CD8-positive, alpha-beta memory T cell (primary cell): ENCODE results near the gene BCAP29. TPM values are rescaled to one million over a fixed set of nuclear protein-coding genes. Genes with fewer than 3 reads are reported as not detected.
"Not testable (repeated sequence)": the region's sequence is repeated elsewhere in the genome, so short reads cannot be mapped to it uniquely, and the experiment has no call there.

Experiments used
- CTCF ChIA-PET: fragments of 350-600 bp; sonication (Branson Sonifier 250); formaldehyde crosslinking; loops from one replicate; lab custom pipeline; 2021; ENCODE audit warnings: antibody characterized with exemption; lab: Charles Lee
- POLR2A ChIA-PET: fragments of 350-600 bp; sonication (Branson Sonifier 250); formaldehyde crosslinking; loops from one replicate; lab custom pipeline; 2021; ENCODE audit warnings: antibody characterized with exemption; lab: Charles Lee
- DNase-seq, 5 donors: peaks; one replicate each; pipeline versions ENCODE4 v3.0.0 to v3.0.0-alpha.2; 2020 to 2022; ENCODE audit warnings: mixed read lengths in 1 of 5
- H3K27ac ChIP-seq: one replicate; pipeline ENCODE4 v1.7.0; 2013; ENCODE audit warnings: low read depth, mild to moderate bottlenecking, low read length, moderate library complexity
- H3K27me3 ChIP-seq: 2 replicates; pipeline ENCODE4 v1.7.0; 2013; ENCODE audit warnings: low read length, mild to moderate bottlenecking; ENCODE audit not compliant: insufficient read depth, poor library complexity, severe bottlenecking
- H3K36me3 ChIP-seq: 2 replicates; pipeline ENCODE4 v1.7.0; 2013; ENCODE audit warnings: mild to moderate bottlenecking, low read length, moderate library complexity; ENCODE audit not compliant: insufficient read depth
- H3K4me1 ChIP-seq: 2 replicates; pipeline ENCODE4 v1.7.0; 2013; ENCODE audit warnings: mild to moderate bottlenecking, low read length, moderate library complexity; ENCODE audit not compliant: insufficient read depth
- H3K4me3 ChIP-seq: 2 replicates; pipeline ENCODE4 v1.7.0; 2013; ENCODE audit warnings: mild to moderate bottlenecking, low read length
- H3K9me3 ChIP-seq: 2 replicates; pipeline ENCODE4 v1.7.0; 2013; ENCODE audit warnings: mild to moderate bottlenecking, low read length
- H3K27ac Mint-ChIP-seq, 8 donors: one replicate each; pipeline ENCODE4 v1.8.0; 2020 to 2021; ENCODE audit warnings: mixed read lengths in 8 of 8, mild to moderate bottlenecking in 6 of 8, inconsistent platforms in 3 of 8, moderate library complexity in 3 of 8
- H3K27me3 Mint-ChIP-seq, 2 donors: one replicate each; pipeline ENCODE4 v1.8.0; 2020 to 2021; ENCODE audit warnings: mixed read lengths in 2 of 2, mild to moderate bottlenecking in 1 of 2, moderate library complexity in 1 of 2
- H3K36me3 Mint-ChIP-seq, 3 donors: one replicate each; pipeline ENCODE4 v1.8.0; 2020 to 2021; ENCODE audit warnings: mixed read lengths in 3 of 3, inconsistent platforms in 1 of 3, mild to moderate bottlenecking in 1 of 3
- H3K4me1 Mint-ChIP-seq, 3 donors: one replicate each; pipeline ENCODE4 v1.8.0; 2020 to 2021; ENCODE audit warnings: mixed read lengths in 3 of 3, inconsistent platforms in 1 of 3, mild to moderate bottlenecking in 1 of 3
- H3K4me3 Mint-ChIP-seq, 7 donors: one replicate each; pipeline ENCODE4 v1.8.0; 2020 to 2021; ENCODE audit warnings: mixed read lengths in 7 of 7, mild to moderate bottlenecking in 6 of 7, moderate library complexity in 4 of 7, inconsistent platforms in 2 of 7
- H3K9me3 Mint-ChIP-seq, 5 donors: one replicate each; pipeline ENCODE4 v1.8.0; 2020 to 2022; ENCODE audit warnings: mixed read lengths in 5 of 5, mild to moderate bottlenecking in 3 of 5, moderate library complexity in 2 of 5, inconsistent platforms in 1 of 5
- polyA plus RNA-seq: library from polyadenylated mRNA; unstranded; fragments of 300-500 nt; fragmentation: Illumina TruSeq; gene quantifications from one replicate; pipeline ENCODE4 v1.2.3, GENCODE V29; 2021
- total RNA-seq, 2 experiments: library from RNA; stranded (reverse); gene quantifications; one replicate each; pipeline ENCODE4 v1.2.3, GENCODE V29; 2021

The BCAP29 gene
- total RNA-seq (10 to 100 TPM; 46.5 to 48.7 TPM), polyA plus RNA-seq (44.6 TPM)

- Histone ChIP-seq H3K4me3 (peak within 1 kb of the TSS; percentile 73), H3K4me1 (peaks cover 9% of the 10 kb centered on the region), H3K27me3 (no peaks in the 10 kb centered on the region), H3K27ac (peak within 1 kb of the TSS; percentile 83), H3K36me3 (no peaks in the 10 kb centered on the region), H3K9me3 (no peaks in the 10 kb centered on the region)
- Mint-ChIP-seq H3K27me3 (no peaks in the 10 kb centered on the region), H3K4me1 (peaks cover 22 to 35% (median 34%) of the 10 kb centered on the region in 3 donors), H3K36me3 (peaks cover 2 to 16% (median 3%) of the 10 kb centered on the region in 3 donors), H3K4me3 (peak within 1 kb of the TSS; percentile 90 to 97 (median 91)), H3K9me3 (no peaks in the 10 kb centered on the region), H3K27ac (peak within 1 kb of the TSS; percentile 86 to 96 (median 90))
- CTCF ChIA-PET = interaction anchor here (1.3 kb wide), 1 partner anchor 151 kb away, joined by 3 read pairs; no protein-coding TSS in a partner anchor
- peak; percentile 60 to 76 (median 73) for DNase-seq
- POLR2A ChIA-PET = interaction anchor here (1.9 kb wide), 1 partner anchor 16 kb away, joined by 22 read pairs; the partner anchor contains the start of genes COG5 and DUS4L
These were observed at the start of gene BCAP29 for GRCh38 chr7:107579885-107580715. Gene BCAP29 (plus strand): TSS chr7:107580246. CDS start chr7:107580773, 527 bp downstream.

GRCh38 chr7:107530751-107531150 is 49.3 kb upstream of the BCAP29 start:
- Histone ChIP-seq H3K27ac (no peak overlapping the region), H3K36me3 (peaks cover 3% of the 10 kb centered on the region), H3K4me3 (no peak overlapping the region), H3K9me3 (no peaks in the 10 kb centered on the region), H3K4me1 (no peaks in the 10 kb centered on the region), H3K27me3 (no peaks in the 10 kb centered on the region)
- peak overlapping the region in 2 of 8 donors; percentile 54 to 78 for H3K27ac Mint-ChIP-seq
- ChIA-PET CTCF (no interaction called here), POLR2A (no interaction called here)
- no peak for DNase-seq
- H3K4me3 Mint-ChIP-seq = no peak overlapping the region
- peaks cover 45 to 72% (median 52%) of the 10 kb centered on the region in 3 donors for H3K4me1 Mint-ChIP-seq
- H3K9me3 Mint-ChIP-seq = no peaks in the 10 kb centered on the region
- peaks cover 34 to 60% (median 41%) of the 10 kb centered on the region in 3 donors for H3K36me3 Mint-ChIP-seq
- peaks cover 0 to 1% of the 10 kb centered on the region in 2 donors for H3K27me3 Mint-ChIP-seq

GRCh38 chr7:107534139-107534538 is 45.9 kb upstream of the BCAP29 start:
- POLR2A ChIA-PET = no interaction called here
- Mint-ChIP-seq H3K36me3 (peaks cover 49 to 73% (median 50%) of the 10 kb centered on the region in 3 donors), H3K27ac (peak overlapping the region in 1 of 8 donors; percentile 85), H3K4me3 (peak overlapping the region in 1 of 7 donors; percentile 5), H3K27me3 (no peaks in the 10 kb centered on the region), H3K9me3 (peaks cover 0 to 2% (median 0%) of the 10 kb centered on the region in 5 donors), H3K4me1 (peaks cover 56 to 67% (median 57%) of the 10 kb centered on the region in 3 donors)
- H3K36me3 ChIP-seq = peaks cover 3% of the 10 kb centered on the region
- CTCF ChIA-PET = no interaction called here
- H3K9me3 ChIP-seq = no peaks in the 10 kb centered on the region
- no peak for DNase-seq
- no peaks in the 10 kb centered on the region for H3K4me1 ChIP-seq
- H3K27ac ChIP-seq = no peak overlapping the region
- H3K4me3 ChIP-seq = no peak overlapping the region
- no peaks in the 10 kb centered on the region for H3K27me3 ChIP-seq

- H3K9me3 Mint-ChIP-seq, H3K27me3 Mint-ChIP-seq, H3K4me1 ChIP-seq, POLR2A ChIA-PET, H3K4me3 Mint-ChIP-seq, H3K4me3 ChIP-seq, H3K27ac Mint-ChIP-seq, H3K27me3 ChIP-seq, H3K27ac ChIP-seq, H3K36me3 ChIP-seq, DNase-seq, CTCF ChIA-PET, H3K9me3 ChIP-seq: not testable (repeated sequence)
- Mint-ChIP-seq H3K4me1 (peaks cover 50 to 64% (median 53%) of the 10 kb centered on the region in 3 donors), H3K36me3 (peaks cover 47 to 75% (median 52%) of the 10 kb centered on the region in 3 donors)
These were observed 42.8 kb upstream of the BCAP29 start for GRCh38 chr7:107537228-107537627.

- H3K9me3 ChIP-seq = no peaks in the 10 kb centered on the region
- Mint-ChIP-seq H3K36me3 (peaks cover 47 to 75% (median 51%) of the 10 kb centered on the region in 3 donors), H3K4me3 (no peak overlapping the region), H3K27ac (no peak overlapping the region), H3K9me3 (peaks cover 0 to 2% (median 0%) of the 10 kb centered on the region in 5 donors), H3K27me3 (no peaks in the 10 kb centered on the region), H3K4me1 (peaks cover 48 to 62% (median 52%) of the 10 kb centered on the region in 3 donors)
- ChIA-PET POLR2A (interaction anchor here (0.6 kb wide), 1 partner anchor 908 kb away, joined by 3 read pairs; no protein-coding TSS in a partner anchor), CTCF (no interaction called here)
- H3K4me1 ChIP-seq = no peaks in the 10 kb centered on the region
- DNase-seq = no peak
- no peak overlapping the region for H3K27ac ChIP-seq
- peaks cover 1% of the 10 kb centered on the region for H3K36me3 ChIP-seq
- H3K27me3 ChIP-seq = no peaks in the 10 kb centered on the region
- no peak overlapping the region for H3K4me3 ChIP-seq
These were observed 42.0 kb upstream of the BCAP29 start for GRCh38 chr7:107538001-107538400.

GRCh38 chr7:107543338-107543993 is 36.6 kb upstream of the BCAP29 start:
- Mint-ChIP-seq H3K27ac (peak overlapping the region in 1 of 8 donors; percentile 8), H3K4me3 (peak overlapping the region in 1 of 7 donors; percentile 33), H3K9me3 (peaks cover 9 to 21% (median 16%) of the 10 kb centered on the region in 5 donors), H3K36me3 (peaks cover 38 to 71% (median 44%) of the 10 kb centered on the region in 3 donors), H3K27me3 (no peaks in the 10 kb centered on the region), H3K4me1 (peaks cover 27 to 38% (median 28%) of the 10 kb centered on the region in 3 donors)
- Histone ChIP-seq H3K4me1 (no peaks in the 10 kb centered on the region), H3K4me3 (no peak overlapping the region), H3K27ac (no peak overlapping the region), H3K9me3 (no peaks in the 10 kb centered on the region), H3K36me3 (peaks cover 16% of the 10 kb centered on the region), H3K27me3 (no peaks in the 10 kb centered on the region)
- ChIA-PET CTCF (no interaction called here), POLR2A (no interaction called here)
- no peak for DNase-seq

GRCh38 chr7:107544848-107545591 is 35.0 kb upstream of the BCAP29 start:
- Mint-ChIP-seq H3K36me3 (peaks cover 38 to 71% (median 42%) of the 10 kb centered on the region in 3 donors), H3K4me3 (no peak overlapping the region), H3K9me3 (peaks cover 9 to 21% (median 16%) of the 10 kb centered on the region in 5 donors), H3K27ac (no peak overlapping the region), H3K27me3 (no peaks in the 10 kb centered on the region), H3K4me1 (peaks cover 25 to 44% (median 29%) of the 10 kb centered on the region in 3 donors)
- Histone ChIP-seq H3K27ac (no peak overlapping the region), H3K4me3 (no peak overlapping the region), H3K9me3 (no peaks in the 10 kb centered on the region), H3K36me3 (peaks cover 16% of the 10 kb centered on the region), H3K4me1 (no peaks in the 10 kb centered on the region), H3K27me3 (no peaks in the 10 kb centered on the region)
- no peak for DNase-seq
- POLR2A ChIA-PET = no interaction called here
- CTCF ChIA-PET = no interaction called here
